DND-41 (cell line): ENCODE measurements around the gene KCNV2.

Source experiments
- ATAC-seq: fragments of 200-7000 bp; cut with Tn5 transposase; 3 replicates; pipeline ENCODE4 v1.9.1; 2021; ENCODE audit warnings: low read depth; ENCODE audit not compliant: insufficient read depth
- DNase-seq: peaks from one replicate; pipeline ENCODE4 v3.0.0-alpha.2; 2020
- H2AFZ ChIP-seq: 2 replicates; pipeline ENCODE4 v1.6.0; 2012; ENCODE audit warnings: low read depth, low read length
- H3K27ac ChIP-seq: 2 replicates; pipeline ENCODE4 v1.5.1; 2012; ENCODE audit warnings: low read length, inconsistent platforms
- H3K27me3 ChIP-seq: fragments of 200-600 bp; sonication (generic); 2 replicates; pipeline ENCODE4 v1.6.0; 2012; ENCODE audit warnings: low read length, mild to moderate bottlenecking, inconsistent platforms; ENCODE audit not compliant: insufficient read depth, poor library complexity
- H3K36me3 ChIP-seq: 2 replicates; pipeline ENCODE4 v1.5.1; 2012; ENCODE audit warnings: low read length, inconsistent platforms; ENCODE audit not compliant: insufficient read depth
- H3K4me1 ChIP-seq: 2 replicates; pipeline ENCODE4 v1.5.1; 2012; ENCODE audit warnings: mild to moderate bottlenecking, low read length; ENCODE audit not compliant: insufficient read depth
- H3K4me2 ChIP-seq: 2 replicates; pipeline ENCODE4 v1.6.0; 2012; ENCODE audit warnings: mild to moderate bottlenecking, moderate library complexity, low read length, inconsistent platforms; ENCODE audit not compliant: insufficient read depth
- H3K4me3 ChIP-seq, 2 experiments: fragments of 200-600 bp in 1 of 2; shearing (Covaris generic) in 1 of 2; 2 replicates each; pipeline ENCODE4 v1.5.1; 2012 to 2016; ENCODE audit warnings: inconsistent platforms in 2 of 2, low read length in 2 of 2, mild to moderate bottlenecking in 2 of 2, low read depth in 1 of 2, moderate library complexity in 1 of 2
- H3K79me2 ChIP-seq: 2 replicates; pipeline ENCODE4 v1.6.0; 2012; ENCODE audit warnings: low read length, inconsistent platforms; ENCODE audit not compliant: insufficient read depth
- H3K9ac ChIP-seq: 2 replicates; pipeline ENCODE4 v1.6.0; 2012; ENCODE audit warnings: low read depth, mild to moderate bottlenecking, inconsistent platforms, low read length, moderate library complexity
- H3K9me3 ChIP-seq: 2 replicates; pipeline ENCODE4 v1.5.1; 2012; ENCODE audit warnings: low read length, moderate library complexity, mild to moderate bottlenecking, inconsistent platforms; ENCODE audit not compliant: insufficient read depth, severe bottlenecking
- H4K20me1 ChIP-seq: 2 replicates; pipeline ENCODE4 v1.6.0; 2012; ENCODE audit warnings: low read length; ENCODE audit not compliant: insufficient read depth
- CTCF ChIP-seq: IDR thresholded peaks from 2 replicates; pipeline ENCODE4 v1.5.1; 2012; ENCODE audit warnings: borderline replicate concordance, low read length, moderate library complexity, mild to moderate bottlenecking; ENCODE audit not compliant: poor library complexity, severe bottlenecking; ENCODE audit errors: extremely low read depth
- EZH2 ChIP-seq: IDR thresholded peaks from 3 replicates; pipeline ENCODE4 v1.6.1; 2012; ENCODE audit warnings: borderline replicate concordance, low read depth, mild to moderate bottlenecking, moderate library complexity, low read length, inconsistent platforms; ENCODE audit not compliant: severe bottlenecking

Gene KCNV2

GRCh38 chr9:2709645-2710101 lies 7.6 kb upstream of the KCNV2 start:
- no peak for DNase-seq
- no peaks in the 10 kb centered on the region for H3K4me1 ChIP-seq
- no peak overlapping the region for H3K4me3 ChIP-seq
- ATAC-seq = no peak
- no peaks in the 10 kb centered on the region for H3K9me3 ChIP-seq
- no peak for TF ChIP-seq CTCF
- no peaks in the 10 kb centered on the region for H4K20me1 ChIP-seq
- no peak overlapping the region for H2AFZ ChIP-seq
- H3K79me2 ChIP-seq = no peaks in the 10 kb centered on the region
- H3K9ac ChIP-seq = no peak overlapping the region
- no peak overlapping the region for H3K4me2 ChIP-seq
- H3K27me3 ChIP-seq = no peaks in the 10 kb centered on the region
- no peaks in the 10 kb centered on the region for H3K36me3 ChIP-seq
- H3K27ac ChIP-seq = no peak overlapping the region

GRCh38 chr9:2711716-2712115 lies 5.6 kb upstream of the KCNV2 start:
- Histone ChIP-seq H4K20me1 (no peaks in the 10 kb centered on the region), H3K36me3 (no peaks in the 10 kb centered on the region), H3K79me2 (no peaks in the 10 kb centered on the region), H3K9me3 (no peaks in the 10 kb centered on the region), H3K9ac (no peak overlapping the region), H3K4me2 (no peak overlapping the region), H3K4me3 (no peak overlapping the region), H3K4me1 (no peaks in the 10 kb centered on the region), H3K27ac (no peak overlapping the region), H2AFZ (no peak overlapping the region), H3K27me3 (no peaks in the 10 kb centered on the region)
- no peak for TF ChIP-seq EZH2
- no peak for TF ChIP-seq CTCF
- no peak for ATAC-seq
- no peak for DNase-seq

GRCh38 chr9:2718001-2718697 lies 839 bp downstream of the KCNV2 start:
- Histone ChIP-seq H3K27ac (no peak overlapping the region), H3K4me3 (no peak overlapping the region), H3K79me2 (no peaks in the 10 kb centered on the region), H4K20me1 (no peaks in the 10 kb centered on the region), H3K9me3 (no peaks in the 10 kb centered on the region), H3K36me3 (no peaks in the 10 kb centered on the region), H3K9ac (no peak overlapping the region), H2AFZ (no peak overlapping the region), H3K27me3 (no peaks in the 10 kb centered on the region), H3K4me2 (no peak overlapping the region), H3K4me1 (no peaks in the 10 kb centered on the region)
- TF ChIP-seq CTCF (no peak), EZH2 (no peak)
- ATAC-seq (no peak), DNase-seq (no peak)

- Histone ChIP-seq H4K20me1 (no peaks in the 10 kb centered on the region), H3K4me1 (no peaks in the 10 kb centered on the region), H3K27me3 (no peaks in the 10 kb centered on the region), H3K4me3 (no peak overlapping the region), H3K4me2 (no peak overlapping the region), H3K79me2 (no peaks in the 10 kb centered on the region), H3K9ac (no peak overlapping the region), H3K9me3 (no peaks in the 10 kb centered on the region), H3K27ac (no peak overlapping the region), H3K36me3 (no peaks in the 10 kb centered on the region), H2AFZ (no peak overlapping the region)
- ATAC-seq (no peak), DNase-seq (no peak)
- no peak for TF ChIP-seq CTCF
- TF ChIP-seq EZH2 = no peak
These were observed 1.4 kb downstream of the KCNV2 start for GRCh38 chr9:2718698-2719033.
